CD4-positive, alpha-beta T cell treated with Interleukin-4 for 1 hour (primary cell): ENCODE data around the gene C9orf40.

ENCODE experiments used
- DNase-seq, 2 donors: peaks; one replicate each; pipeline ENCODE4 v3.0.0-alpha.2; 2020 to 2022

The C9orf40 gene, protein sequence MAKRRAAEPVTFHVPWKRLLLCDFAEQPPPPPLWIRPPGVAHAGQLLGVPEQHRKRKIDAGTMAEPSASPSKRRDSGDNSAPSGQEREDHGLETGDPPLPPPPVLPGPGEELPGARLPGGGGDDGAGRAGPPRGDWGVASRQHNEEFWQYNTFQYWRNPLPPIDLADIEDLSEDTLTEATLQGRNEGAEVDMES

DNA sequence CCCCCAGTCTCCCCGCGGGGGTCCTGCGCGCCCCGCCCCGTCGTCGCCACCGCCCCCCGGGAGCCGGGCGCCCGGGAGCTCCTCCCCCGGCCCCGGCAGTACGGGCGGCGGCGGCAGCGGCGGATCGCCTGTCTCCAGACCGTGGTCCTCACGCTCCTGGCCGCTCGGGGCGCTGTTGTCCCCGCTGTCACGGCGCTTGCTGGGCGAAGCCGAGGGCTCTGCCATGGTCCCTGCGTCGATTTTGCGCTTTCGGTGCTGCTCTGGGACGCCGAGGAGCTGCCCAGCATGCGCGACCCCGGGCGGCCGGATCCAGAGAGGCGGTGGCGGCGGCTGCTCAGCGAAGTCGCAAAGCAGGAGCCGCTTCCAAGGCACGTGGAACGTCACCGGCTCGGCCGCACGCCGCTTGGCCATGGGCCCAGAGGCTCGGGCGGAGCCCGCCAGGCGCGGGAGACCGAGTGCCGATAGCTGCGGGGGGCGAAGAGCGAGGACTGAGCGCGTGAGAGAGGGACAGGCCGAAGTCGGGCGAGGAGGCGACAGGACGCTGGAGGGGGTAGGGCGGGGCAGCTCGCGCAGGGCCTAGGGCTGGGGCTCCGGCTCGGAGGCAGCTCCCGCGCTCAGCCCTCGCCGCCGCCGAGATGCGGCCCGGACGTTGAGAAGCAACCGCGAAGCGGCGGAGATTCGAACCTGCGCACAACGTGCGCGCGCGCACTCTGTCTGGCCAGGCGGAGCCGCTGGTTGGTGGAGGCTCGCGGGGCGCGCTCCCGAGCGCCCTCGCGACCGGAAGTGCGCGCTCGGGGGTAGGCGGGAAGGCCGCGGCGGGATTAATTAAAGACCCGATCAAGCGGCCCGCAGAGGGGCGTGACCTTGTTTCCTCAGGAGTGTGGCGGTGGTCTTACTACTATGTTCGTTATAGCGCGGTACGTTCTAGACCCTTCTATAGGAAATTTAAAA lies at the start of gene C9orf40:
C9orf40 (minus strand) TSS at position 712 of the 951 bp plus-strand sequence; CDS start at position 411, 301 bp downstream.
- peak; percentile 90 for DNase-seq

DNA sequence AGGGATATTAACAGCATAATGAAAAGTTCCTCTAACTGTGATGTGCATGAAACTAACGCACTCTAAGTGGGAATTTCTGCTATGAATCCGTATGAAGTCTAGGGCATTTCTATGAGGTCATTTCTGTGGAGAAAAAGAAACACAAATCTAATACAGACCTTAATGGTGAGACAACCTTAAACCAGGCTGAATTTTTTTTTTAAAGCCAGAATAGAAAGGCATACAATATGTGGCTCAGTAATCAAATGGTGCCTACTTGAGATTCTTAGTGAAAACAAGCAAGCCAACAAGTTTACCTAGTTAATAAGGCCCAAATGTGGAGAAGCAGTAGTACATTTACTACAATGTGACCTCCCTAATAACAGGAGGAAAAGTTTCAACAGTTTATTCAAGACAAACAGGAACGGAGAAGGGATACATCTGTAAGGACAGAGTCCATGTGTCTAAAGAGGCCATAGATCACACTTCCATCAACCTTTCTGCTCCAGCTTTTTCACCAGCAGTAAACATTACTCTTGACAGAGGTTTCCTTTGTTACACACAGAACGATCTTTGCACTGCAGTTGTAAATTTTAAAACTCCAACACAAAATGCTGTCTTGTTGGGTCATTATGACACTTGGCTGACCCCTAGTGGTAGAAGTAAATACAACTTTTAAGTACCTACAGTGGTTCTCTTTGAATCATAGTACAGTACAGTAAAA lies 49.2 kb upstream of the C9orf40 start:
- DNase-seq, result peak in 1 of 2 donors; percentile 81

DNA sequence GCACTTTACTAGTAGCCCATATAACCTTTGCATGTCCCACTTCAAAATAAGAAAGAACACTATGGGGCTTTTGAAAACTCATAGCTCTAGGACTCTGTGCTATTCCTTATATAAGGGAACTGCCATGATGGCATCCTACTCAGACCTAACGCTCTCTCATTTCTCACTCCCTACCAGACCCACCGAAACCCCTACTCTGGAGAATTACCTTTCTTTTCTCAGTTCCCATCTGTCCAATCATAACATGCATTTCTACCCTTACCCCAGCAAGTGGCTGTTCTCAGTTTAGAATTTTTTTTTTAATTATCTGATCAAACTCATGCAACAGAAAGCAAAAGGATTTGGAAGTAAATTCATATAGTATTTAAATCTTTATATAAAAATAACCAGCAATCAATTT lies 48.1 kb upstream of the C9orf40 start:
- DNase-seq, result no peak

DNA sequence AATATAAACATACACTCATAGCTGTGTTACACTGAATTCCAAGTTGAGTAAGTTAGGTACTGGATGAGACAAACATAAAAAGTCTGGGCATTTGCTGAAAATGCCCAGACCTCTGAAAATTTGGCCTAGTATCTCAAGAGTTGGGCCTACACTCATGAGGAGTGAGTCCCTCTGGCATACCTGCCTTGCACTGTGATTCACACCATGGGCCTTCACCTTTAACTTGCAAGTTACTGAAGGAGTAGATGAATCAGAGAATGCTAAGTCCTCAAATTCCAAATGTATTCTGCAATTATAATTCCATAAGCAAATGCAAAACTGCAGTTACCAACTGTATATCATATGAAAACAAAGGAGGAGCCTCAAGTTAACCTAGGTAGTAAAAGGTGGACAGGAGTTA lies 32.3 kb upstream of the C9orf40 start:
- no peak for DNase-seq

DNA sequence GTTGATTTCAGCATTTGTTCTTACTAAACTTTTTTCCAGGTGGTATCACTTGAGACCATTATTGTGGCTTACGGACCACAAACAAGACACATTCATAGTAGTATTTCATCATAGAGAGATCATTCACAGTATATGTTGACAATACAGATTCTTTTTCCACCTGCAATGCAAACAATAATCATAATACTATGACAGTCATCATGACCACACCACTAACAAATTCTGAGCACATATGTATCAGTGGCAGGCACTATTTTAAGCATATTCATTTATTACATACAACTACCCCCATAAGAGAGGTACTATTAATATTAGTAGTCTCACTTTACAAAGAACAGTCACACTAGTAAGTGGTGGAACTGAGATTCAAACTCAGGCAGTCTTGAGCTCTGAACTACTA lies 31.0 kb upstream of the C9orf40 start:
- DNase-seq, result no peak

DNA sequence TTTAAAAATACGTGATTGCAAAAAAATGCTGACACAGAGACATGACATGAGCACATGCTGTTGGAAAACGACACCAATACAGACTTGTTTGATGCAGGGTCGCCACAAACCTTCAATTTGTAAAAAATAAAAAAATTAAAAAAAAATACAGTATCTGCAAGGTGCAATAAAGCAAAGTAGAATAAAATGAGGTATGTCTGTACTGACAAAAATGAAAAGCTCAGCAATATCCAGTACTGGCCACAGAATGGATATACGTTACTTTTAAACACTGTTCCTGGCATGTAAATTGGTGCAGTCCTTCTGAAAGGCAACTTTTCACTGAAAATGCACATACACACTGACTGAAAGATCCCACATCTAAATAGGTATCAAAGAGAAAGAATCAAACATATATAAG lies 27.1 kb upstream of the C9orf40 start:
- DNase-seq, result no peak

DNA sequence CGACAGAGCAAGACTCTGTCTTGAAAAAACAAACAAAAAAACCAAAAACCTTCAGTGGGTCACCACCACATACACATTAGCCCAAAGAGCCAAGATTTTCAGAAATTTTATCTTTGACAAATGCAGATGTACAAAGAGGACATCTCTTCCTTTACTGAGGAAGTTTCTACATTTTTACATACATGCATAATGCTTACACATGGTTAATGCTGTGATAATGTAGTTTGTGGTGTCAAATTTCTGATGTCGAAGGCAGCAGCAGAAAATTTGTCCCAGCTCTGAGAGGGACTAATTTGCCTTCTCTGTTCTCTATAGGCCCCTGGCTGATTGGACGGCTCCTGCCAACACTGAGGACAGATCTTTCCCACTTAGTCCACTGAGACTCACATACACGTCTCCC lies 24.6 kb upstream of the C9orf40 start:
- DNase-seq, result no peak

DNA sequence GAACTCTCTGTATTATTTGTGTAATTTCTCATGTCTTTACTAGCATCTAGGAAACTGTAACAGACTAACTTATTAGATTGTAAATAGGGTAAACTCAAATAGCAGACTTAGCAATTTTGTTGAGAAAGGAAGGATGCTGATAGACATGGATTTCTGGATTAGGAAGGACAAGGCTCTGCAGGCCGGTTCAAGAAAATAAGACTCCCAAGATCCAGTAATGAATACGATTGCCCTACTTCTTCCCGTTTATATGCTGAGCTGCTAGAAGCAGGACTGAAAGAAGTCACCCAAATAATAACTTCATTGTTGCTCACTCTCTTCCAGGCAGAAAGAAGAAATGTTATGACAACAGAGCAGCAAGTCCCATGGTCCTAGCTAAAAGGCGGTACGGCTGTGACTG lies 22.8 kb upstream of the C9orf40 start:
- DNase-seq, result no peak

DNA sequence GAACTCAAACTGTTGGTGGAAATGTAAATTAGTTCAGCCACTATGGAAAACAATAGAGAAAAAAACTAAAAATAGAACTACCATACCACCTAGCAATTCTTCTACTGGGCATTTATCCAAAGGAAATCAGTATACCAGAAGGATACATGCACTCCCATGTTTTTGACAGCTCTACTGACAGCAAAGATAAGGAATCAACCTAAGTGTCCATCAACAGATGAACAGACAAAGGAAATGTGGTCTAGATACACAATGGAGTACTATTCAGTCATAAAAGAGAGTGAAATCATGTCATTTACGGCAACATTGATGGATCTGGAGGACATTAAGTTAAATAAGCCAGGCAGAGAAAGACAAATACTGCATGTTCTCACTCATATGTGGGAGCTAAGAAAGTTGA lies 21.8 kb upstream of the C9orf40 start:
- DNase-seq, result no peak

DNA sequence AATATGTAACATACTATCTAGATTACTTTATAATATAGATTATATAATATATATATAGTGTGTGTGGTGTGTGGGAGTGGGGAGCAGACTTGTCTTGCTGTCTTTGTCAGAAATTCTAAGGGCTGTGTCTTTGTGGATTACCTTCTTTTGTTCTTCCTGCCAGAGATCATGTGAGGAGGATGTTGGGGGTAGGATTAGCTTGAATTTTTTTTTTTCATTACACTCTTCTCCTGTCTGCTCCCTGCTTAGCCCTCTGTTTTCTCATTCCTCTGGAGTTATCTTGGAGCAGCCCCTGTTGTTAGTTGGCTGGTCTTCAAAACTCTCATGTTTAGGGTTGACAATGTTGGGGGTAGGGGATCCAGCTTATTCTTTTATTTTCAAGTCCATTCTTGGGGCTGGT lies 21.0 kb upstream of the C9orf40 start:
- no peak for DNase-seq

DNA sequence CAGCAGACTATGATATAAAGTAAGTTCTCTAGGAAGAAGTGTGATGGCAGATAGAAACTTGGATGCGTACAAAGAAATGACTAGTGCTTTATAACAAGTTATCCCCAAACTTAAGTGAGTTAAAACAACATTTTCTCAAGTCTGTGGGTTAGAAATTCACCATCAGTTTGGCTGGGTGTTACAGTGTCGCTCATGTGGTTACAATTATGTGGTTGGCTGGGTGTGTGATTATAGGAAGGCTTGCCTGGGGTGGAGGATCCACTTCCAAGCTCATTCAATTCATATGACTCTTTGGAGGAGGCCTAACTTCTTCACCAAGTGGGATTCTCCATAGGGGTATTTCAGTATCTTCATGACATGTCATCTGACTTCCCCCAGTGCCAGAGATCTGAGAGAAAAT lies 10.3 kb upstream of the C9orf40 start:
- DNase-seq, result no peak

DNA sequence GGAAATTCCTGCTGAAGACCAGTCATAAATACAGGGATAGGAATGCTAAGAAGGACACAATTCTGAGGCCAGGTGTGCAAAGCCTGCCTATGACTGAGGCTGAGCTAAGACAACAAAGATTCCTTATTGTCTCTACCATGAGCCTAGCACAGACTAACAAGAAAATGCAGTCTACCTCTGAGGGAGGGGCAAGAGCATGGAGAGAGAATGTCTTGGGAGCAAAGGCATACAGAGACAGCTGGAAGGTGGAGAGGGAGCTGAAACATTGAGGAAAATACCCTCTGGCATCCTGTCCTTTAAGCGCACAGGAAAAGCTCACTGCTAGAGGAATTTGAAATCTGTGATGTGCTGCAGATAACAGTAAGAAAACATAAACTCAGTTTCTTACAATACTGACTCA lies 8.8 kb upstream of the C9orf40 start:
- DNase-seq, result no peak

DNA sequence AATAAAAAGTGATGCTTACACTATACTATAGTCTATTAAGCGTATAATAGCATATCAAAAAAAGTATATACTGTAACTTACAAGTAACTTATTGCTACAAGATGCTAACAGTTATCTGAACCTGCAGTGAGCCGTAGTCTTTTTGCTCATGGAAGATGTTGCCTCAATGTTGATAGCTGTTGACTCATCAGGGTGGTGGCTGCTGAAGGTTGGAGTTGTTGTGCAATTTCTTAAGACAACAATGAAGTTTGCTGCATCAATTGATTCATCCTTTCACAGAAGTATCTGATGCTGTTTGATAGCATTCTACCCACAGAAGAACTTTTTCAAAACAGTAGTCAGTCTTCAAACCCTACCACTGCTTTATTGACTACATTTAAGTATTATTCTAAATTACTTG lies 7.8 kb upstream of the C9orf40 start:
- no peak for DNase-seq

DNA sequence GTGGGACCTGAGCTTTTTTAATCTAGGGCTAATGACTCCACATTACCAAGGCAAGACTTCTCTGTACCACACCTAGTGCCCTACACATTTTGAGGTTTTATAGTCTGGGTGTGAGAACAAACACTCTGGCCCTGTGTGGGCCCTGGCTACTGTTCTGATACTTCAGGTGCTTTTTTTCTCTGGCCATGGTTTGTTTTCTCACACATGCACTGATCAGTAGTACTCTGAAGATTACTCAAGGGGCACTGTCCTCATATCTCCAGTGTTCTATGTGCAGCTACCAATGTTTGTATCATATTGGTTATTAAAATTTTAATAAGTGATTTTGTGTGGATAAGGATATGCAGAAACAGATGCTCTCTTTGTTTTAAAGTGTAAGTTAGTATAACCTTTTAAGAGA lies 5.9 kb upstream of the C9orf40 start:
- DNase-seq, result no peak

DNA sequence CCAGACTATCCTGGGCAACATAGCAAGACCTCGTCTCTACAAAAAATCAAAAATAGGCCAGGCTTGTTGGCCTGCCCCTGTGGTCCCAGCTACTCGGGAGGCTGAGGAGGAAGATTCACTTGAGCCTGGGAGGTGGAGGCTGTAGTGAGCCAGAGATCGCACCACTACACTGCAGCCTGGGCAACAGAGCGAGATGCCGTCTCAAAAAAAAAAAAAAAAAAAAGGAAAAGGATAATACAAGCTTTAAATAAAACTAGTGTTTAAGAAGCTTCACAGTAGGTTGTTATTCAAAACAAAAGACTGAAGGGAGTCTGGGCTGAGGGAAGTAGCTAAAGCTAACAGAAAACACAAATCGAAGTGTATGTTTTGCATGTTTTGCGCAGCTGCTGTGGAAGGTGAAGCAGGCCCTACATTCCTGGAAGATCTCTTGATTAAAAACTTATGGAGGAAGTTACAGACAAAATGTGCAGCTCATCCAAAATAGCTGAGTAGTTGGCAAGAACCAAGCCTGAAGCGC lies 581 bp upstream of the C9orf40 start:
- no peak for DNase-seq

DNA sequence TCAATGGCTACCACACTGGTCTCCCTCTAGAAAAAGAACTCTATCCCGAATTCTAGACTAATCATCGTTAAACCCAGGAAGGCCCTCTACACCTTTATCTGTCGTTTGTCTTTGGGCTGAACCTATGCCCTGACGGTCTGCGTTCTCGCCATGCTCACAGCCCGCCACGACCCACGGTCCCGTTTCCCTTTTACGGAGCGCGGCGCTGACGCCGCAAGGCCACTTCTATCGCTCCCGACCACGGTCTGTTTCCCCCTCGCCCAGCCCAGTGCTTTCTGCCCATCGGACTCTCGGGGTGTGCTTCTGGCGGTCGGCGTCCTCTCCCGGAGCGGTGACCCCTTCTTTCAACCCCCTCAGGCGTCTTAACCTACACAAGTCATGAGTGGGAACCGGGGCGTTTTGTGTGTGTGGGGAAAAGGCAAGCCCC lies 974 bp downstream of the C9orf40 start:
- peak; percentile 46 to 47 for DNase-seq

DNA sequence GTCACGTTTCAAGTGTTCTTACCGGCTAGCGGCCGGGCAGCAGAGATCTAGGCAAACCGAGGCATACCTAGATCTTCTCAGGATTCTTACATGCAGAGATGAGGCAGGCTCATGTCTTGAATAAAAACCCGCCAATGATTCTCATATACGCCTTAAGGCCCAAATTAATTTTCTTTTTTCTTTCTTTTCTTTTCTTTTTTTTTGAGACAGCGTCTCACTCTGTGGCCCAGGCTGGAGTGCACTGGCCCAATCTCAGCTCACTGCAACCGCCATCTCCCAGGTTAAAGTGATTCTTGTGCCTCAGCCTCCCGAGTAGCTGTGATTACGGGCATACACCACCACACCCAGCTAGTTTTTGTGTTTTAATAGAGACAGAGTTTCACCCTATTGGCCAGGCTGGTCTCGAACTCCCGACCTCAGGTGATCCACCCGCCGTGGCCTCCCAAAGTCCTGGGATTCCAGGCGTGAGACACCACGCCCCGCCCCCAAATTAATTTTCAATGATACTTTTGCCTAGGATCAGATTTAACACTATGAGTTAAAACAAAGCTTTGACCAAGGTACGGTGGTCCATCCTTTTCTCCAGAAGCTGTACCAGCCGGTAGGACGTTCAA lies 1.5 kb downstream of the C9orf40 start:
- DNase-seq, result no peak

DNA sequence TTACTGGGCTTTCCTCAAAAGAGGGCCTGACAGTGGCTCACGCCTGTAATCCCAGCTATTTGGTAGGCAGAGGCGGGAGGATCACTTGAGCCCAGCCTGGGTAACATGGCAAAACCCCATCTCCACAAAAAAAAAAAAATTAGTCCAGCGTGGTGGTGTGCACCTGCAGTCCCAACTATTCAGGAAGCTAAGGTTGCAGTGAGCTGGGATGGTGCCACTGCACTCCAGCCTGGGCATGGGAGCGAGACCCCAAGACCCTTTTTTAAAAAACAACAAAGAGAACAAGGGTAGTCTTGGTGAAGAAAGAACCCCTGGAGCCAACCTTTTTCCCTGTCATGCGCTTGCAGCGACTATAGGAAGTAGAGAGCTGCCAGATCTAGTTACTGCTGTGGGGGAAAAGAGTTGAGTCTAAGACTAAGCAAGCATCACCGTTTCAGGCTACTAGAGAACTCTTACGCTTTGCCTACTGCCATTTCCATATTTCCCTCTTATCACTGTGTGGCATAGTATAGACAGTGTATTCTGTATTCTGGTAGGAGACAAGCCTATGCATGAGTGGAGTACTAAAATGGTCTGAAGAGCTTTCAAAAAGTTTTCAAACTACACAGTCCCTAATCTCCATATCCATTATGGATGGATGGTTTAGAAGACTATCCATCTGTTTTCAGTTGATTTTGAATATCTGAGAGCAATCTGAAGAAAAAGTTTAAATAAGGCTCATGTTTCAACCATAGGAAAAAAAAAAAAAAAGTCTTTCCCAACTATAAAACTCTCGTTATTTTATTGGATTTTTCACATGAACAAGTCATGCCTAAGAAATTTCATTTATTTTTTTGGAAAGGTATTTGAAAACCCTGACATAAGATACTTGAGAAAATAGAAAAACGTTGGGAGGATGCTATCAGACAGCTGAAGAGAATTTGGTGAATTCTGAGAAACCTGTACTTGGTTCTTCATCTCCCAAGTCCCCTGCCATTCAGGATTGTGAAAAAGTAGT lies 2.6 kb downstream of the C9orf40 start:
- no peak for DNase-seq

DNA sequence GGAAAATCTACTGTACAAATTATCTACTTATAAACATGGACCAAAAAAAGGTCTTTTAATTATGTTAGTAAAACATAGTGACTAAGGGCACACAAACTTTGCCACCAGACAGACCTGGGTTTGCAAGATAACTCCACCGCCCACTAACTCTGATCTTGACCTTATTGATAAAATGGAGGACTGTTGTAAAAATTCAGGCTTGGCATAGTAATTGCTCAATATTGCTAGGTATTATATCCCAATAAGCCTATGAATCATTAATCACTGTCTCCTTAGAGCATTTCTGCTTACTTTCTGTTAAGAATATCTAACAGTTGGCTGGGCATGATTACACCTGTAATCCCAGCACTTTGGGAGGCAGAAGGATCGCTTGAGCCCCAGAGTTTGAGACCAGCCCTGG lies 3.8 kb downstream of the C9orf40 start:
- DNase-seq, result no peak

DNA sequence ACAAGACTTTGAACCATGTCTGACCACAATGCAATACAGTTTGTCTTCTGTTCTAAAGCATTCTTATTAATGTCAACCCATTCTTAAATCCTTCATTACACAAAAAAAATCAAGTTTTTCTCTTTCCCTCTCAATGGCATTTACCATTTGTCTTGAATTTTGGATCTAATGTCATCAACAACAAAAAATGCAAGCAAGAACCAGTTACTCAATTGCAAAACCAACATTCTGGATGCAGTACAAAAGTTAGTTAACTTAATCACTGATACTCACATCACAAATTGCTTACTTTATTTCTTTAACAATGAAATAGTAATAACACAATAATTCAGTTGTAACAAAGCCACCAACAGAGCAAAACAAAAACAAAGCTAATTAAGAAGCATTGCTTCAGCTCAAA lies 6.0 kb downstream of the C9orf40 start:
- DNase-seq, result no peak

DNA sequence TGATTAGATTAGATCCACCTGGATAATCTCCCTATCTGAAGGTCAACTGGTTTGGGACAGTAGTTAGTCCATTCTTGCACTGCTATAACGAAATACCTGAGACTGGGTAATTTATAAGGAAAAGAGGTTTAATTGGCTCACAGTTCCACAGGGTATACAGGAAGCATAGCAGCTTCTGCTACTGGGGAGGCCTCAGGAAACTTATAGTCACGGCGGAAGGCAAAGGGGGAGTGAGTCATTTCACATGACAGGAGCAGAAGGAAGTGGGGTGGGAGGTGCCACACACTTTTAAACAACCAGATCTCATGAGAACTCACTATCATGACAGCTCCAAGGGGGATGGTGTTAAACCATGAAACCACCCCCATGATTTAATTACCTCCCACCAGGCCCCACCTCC lies 9.9 kb downstream of the C9orf40 start:
- peak in 1 of 2 donors; percentile 10 for DNase-seq

DNA sequence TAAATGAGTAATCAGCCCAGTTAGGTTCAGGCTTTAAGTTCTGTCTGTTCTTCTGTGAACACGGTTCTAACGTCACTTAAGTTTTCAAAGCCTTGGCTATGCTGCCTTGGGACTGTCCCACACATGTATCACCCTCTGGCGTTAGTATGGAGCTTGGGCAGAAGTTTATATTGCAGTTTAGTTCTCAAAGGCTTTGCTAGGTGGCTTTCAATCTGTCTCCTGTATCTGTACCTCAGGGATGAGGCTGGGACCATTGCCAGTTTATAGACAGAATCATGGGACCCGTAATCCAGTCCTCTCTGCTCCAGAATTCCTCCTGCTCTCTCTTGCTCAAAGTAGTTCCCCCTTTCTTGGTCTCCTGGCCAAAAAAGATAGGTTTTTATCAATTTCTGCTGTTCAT lies 12.1 kb downstream of the C9orf40 start:
- no peak for DNase-seq
